HEK293 (cell line): ENCODE measurements around the gene GDI2.

Source experiments
- CTCF ChIA-PET: fragments of 350-600 bp; formaldehyde crosslinking; extraction: SDS; loops from one replicate; lab custom pipeline; 2021; ENCODE audit warnings: antibody characterized with exemption; lab: Yijun Ruan, JAX
- POLR2A ChIA-PET: fragments of 300-600 bp; formaldehyde crosslinking; extraction: SDS; loops from one replicate; lab custom pipeline; 2020; ENCODE audit warnings: antibody characterized with exemption, inconsistent platforms; lab: Yijun Ruan, JAX
- H3K27ac ChIP-seq: fragments of 200-500 bp; sonication (Bioruptor generic); 2 replicates; pipeline ENCODE4 v1.5.1; 2014; ENCODE audit warnings: low read depth, low read length, control low read depth, inconsistent platforms; ENCODE audit errors: extremely low read depth
- H3K36me3 ChIP-seq, 2 experiments: fragments of 200-500 bp in 1 of 2; sonication (Bioruptor generic) in 1 of 2; 1 replicate in 1 of 2; 2 replicates in 1 of 2; pipeline ENCODE4 v1.5.1; 2014 to 2017; ENCODE audit warnings: inconsistent platforms in 2 of 2, low read length in 2 of 2; ENCODE audit not compliant: control insufficient read depth in 2 of 2, insufficient read depth in 1 of 2
- H3K4me1 ChIP-seq: fragments of 200-500 bp; sonication (Bioruptor generic); 2 replicates; pipeline ENCODE4 v1.5.1; 2014; ENCODE audit warnings: mild to moderate bottlenecking, low read length, inconsistent platforms; ENCODE audit not compliant: control insufficient read depth, insufficient read depth
- H3K4me3 ChIP-seq: 2 replicates; pipeline ENCODE4 v1.5.1; 2011; ENCODE audit warnings: low read depth, mild to moderate bottlenecking, control low read depth, low read length, moderate library complexity
- H3K9me3 ChIP-seq: fragments of 200-500 bp; sonication (Bioruptor generic); 2 replicates; pipeline ENCODE4 v1.5.1; 2014; ENCODE audit warnings: low read depth, low read length, inconsistent platforms; ENCODE audit not compliant: control insufficient read depth, insufficient read depth
- GLI2 ChIP-seq: fragments of 450-650 bp; formaldehyde crosslinking; IDR thresholded peaks from 2 replicates; pipeline ENCODE4; 2017; ENCODE audit warnings: missing biosample characterization, missing genetic modification characterization, low read depth, borderline replicate concordance
- HOXA7 ChIP-seq: sonication (generic); formaldehyde crosslinking; IDR thresholded peaks from 2 replicates; pipeline ENCODE4 v1.8.1; 2022; ENCODE audit warnings: missing genetic modification reagents, borderline replicate concordance
- RBAK ChIP-seq: fragments of 450-650 bp; formaldehyde crosslinking; IDR thresholded peaks from 2 replicates; pipeline ENCODE4 v1.5.1; 2016; ENCODE audit warnings: missing biosample characterization, missing genetic modification characterization
- REPIN1 ChIP-seq: fragments of 450-650 bp; formaldehyde crosslinking; IDR thresholded peaks from 2 replicates; pipeline ENCODE4 v1.5.1; 2017; ENCODE audit warnings: missing biosample characterization, missing genetic modification characterization, low read depth
- SETDB1 ChIP-seq: IDR thresholded peaks from one replicate; pipeline ENCODE4 v1.6.1; 2017; ENCODE audit warnings: mild to moderate bottlenecking, low read length, moderate library complexity, mixed read lengths; ENCODE audit not compliant: insufficient read length
- ZBTB48 ChIP-seq: fragments of 450-650 bp; formaldehyde crosslinking; IDR thresholded peaks from 2 replicates; pipeline ENCODE4 v1.5.1; 2016; ENCODE audit warnings: missing biosample characterization, missing genetic modification characterization
- ZBTB6 ChIP-seq: fragments of 450-650 bp; formaldehyde crosslinking; IDR thresholded peaks from 2 replicates; pipeline ENCODE4 v1.5.1; 2017; ENCODE audit warnings: missing biosample characterization, missing genetic modification characterization
- ZBTB7A ChIP-seq: fragments of 450-650 bp; formaldehyde crosslinking; IDR thresholded peaks from 2 replicates; pipeline ENCODE4 v1.5.1; 2016; ENCODE audit warnings: low read depth, missing biosample characterization, missing genetic modification characterization
- ZIC2 ChIP-seq: fragments of 450-650 bp; formaldehyde crosslinking; IDR thresholded peaks from 2 replicates; pipeline ENCODE4 v1.5.1; 2016; ENCODE audit warnings: missing biosample characterization, missing genetic modification characterization
- ZNF10 ChIP-seq: fragments of 450-650 bp; formaldehyde crosslinking; IDR thresholded peaks from 2 replicates; pipeline ENCODE4 v1.5.1; 2017; ENCODE audit warnings: missing biosample characterization, missing genetic modification characterization
- ZNF133 ChIP-seq: fragments of 450-650 bp; formaldehyde crosslinking; IDR thresholded peaks from 2 replicates; pipeline ENCODE4 v1.5.1; 2016; ENCODE audit warnings: missing biosample characterization, missing genetic modification characterization
- ZNF169 ChIP-seq: fragments of 450-650 bp; formaldehyde crosslinking; IDR thresholded peaks from 2 replicates; pipeline ENCODE4 v1.5.1; 2016; ENCODE audit warnings: missing biosample characterization, missing genetic modification characterization
- ZNF175 ChIP-seq: fragments of 450-650 bp; formaldehyde crosslinking; IDR thresholded peaks from 2 replicates; pipeline ENCODE4 v1.5.1; 2016; ENCODE audit warnings: missing biosample characterization, missing genetic modification characterization
- ZNF223 ChIP-seq: fragments of 450-650 bp; formaldehyde crosslinking; IDR thresholded peaks from 2 replicates; pipeline ENCODE4 v1.5.1; 2016; ENCODE audit warnings: missing biosample characterization, missing genetic modification characterization
- ZNF23 ChIP-seq: fragments of 450-650 bp; formaldehyde crosslinking; IDR thresholded peaks from 2 replicates; pipeline ENCODE4 v1.5.1; 2016; ENCODE audit warnings: missing biosample characterization, missing genetic modification characterization, borderline replicate concordance
- ZNF239 ChIP-seq: fragments of 450-650 bp; formaldehyde crosslinking; IDR thresholded peaks from 2 replicates; pipeline ENCODE4 v1.5.1; 2016; ENCODE audit warnings: missing biosample characterization, missing genetic modification characterization
- ZNF324 ChIP-seq: fragments of 450-650 bp; formaldehyde crosslinking; IDR thresholded peaks from 2 replicates; pipeline ENCODE4 v1.5.1; 2016; ENCODE audit warnings: missing biosample characterization, missing genetic modification characterization
- ZNF354C ChIP-seq: fragments of 450-650 bp; formaldehyde crosslinking; IDR thresholded peaks from 2 replicates; pipeline ENCODE4 v1.5.1; 2016; ENCODE audit warnings: missing biosample characterization, missing genetic modification characterization, low read depth, borderline replicate concordance
- ZNF37A ChIP-seq: fragments of 450-650 bp; IDR thresholded peaks from 2 replicates; pipeline ENCODE4 v1.5.1; 2018; ENCODE audit warnings: missing biosample characterization, missing genetic modification characterization
- ZNF423 ChIP-seq: fragments of 450-650 bp; formaldehyde crosslinking; IDR thresholded peaks from 2 replicates; pipeline ENCODE4 v1.5.1; 2016; ENCODE audit warnings: missing biosample characterization, missing genetic modification characterization
- ZNF518A ChIP-seq: fragments of 450-650 bp; formaldehyde crosslinking; conservative IDR thresholded peaks from 2 replicates; pipeline ENCODE4 v1.5.1; 2016; ENCODE audit warnings: low read depth, missing biosample characterization, missing genetic modification characterization
- ZNF558 ChIP-seq: fragments of 450-650 bp; formaldehyde crosslinking; IDR thresholded peaks from 2 replicates; pipeline ENCODE4 v1.5.1; 2016; ENCODE audit warnings: missing biosample characterization, missing genetic modification characterization
- ZNF571 ChIP-seq: fragments of 450-650 bp; formaldehyde crosslinking; IDR thresholded peaks from 2 replicates; pipeline ENCODE4 v1.5.0; 2017; ENCODE audit warnings: missing biosample characterization, missing genetic modification characterization
- ZNF600 ChIP-seq: fragments of 450-650 bp; formaldehyde crosslinking; IDR thresholded peaks from 2 replicates; pipeline ENCODE4 v1.5.1; 2016; ENCODE audit warnings: missing biosample characterization, missing genetic modification characterization
- ZNF621 ChIP-seq: fragments of 450-650 bp; formaldehyde crosslinking; IDR thresholded peaks from 2 replicates; pipeline ENCODE4 v1.5.1; 2017; ENCODE audit warnings: missing biosample characterization, missing genetic modification characterization
- ZNF626 ChIP-seq: fragments of 450-650 bp; sonication (Bioruptor Pico); formaldehyde crosslinking; IDR thresholded peaks from 2 replicates; pipeline ENCODE4 v1.5.1; 2018; ENCODE audit warnings: missing biosample characterization, missing genetic modification characterization, inconsistent platforms
- ZNF660 ChIP-seq: fragments of 450-650 bp; IDR thresholded peaks from 2 replicates; pipeline ENCODE4 v1.5.1; 2018; ENCODE audit warnings: missing biosample characterization, mild to moderate bottlenecking, missing genetic modification characterization
- TF ChIP-seq, protein P1 (sequence below): sonication (generic); formaldehyde crosslinking; IDR thresholded peaks from 2 replicates; pipeline ENCODE4 v1.8.1; 2022; ENCODE audit warnings: mild to moderate bottlenecking, moderate library complexity, missing genetic modification reagents
- TF ChIP-seq, protein P2 (sequence below): fragments of 450-650 bp; formaldehyde crosslinking; IDR thresholded peaks from 2 replicates; pipeline ENCODE4 v1.5.1; 2016; ENCODE audit warnings: missing biosample characterization, missing genetic modification characterization

Gene GDI2

DNA sequence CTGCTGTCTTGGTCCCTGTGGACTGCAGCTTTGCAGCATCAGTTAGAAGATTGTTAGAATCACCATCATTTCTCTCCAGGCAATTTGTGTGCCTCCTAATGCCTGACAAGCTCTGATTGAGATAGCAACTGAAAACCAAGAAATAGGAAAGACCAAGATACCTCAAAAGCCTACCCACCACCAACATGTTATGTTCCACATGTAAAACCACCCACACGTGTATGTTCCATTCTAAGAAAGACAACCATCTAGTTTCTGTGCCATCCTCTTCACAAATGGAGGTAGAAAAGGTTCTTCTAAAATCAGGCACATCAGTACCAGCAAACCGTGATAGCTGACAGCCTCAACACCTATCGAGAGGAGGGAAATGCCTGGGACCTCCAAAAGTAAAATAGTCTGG lies 81.7 kb downstream of the GDI2 start (continued):
- TF ChIP-seq ZNF558 (tag by site-specific recombination): no peak
- TF ChIP-seq, protein P1, sequence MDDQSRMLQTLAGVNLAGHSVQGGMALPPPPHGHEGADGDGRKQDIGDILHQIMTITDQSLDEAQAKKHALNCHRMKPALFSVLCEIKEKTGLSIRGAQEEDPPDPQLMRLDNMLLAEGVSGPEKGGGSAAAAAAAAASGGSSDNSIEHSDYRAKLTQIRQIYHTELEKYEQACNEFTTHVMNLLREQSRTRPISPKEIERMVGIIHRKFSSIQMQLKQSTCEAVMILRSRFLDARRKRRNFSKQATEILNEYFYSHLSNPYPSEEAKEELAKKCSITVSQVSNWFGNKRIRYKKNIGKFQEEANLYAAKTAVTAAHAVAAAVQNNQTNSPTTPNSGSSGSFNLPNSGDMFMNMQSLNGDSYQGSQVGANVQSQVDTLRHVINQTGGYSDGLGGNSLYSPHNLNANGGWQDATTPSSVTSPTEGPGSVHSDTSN (CRISPR knock-in tag): no peak

GRCh38 chr10:5730766-5731165 lies 82.5 kb downstream of the GDI2 start:
- Histone ChIP-seq H3K4me3 (no peak overlapping the region), H3K27ac (no peak overlapping the region), H3K36me3 (peaks cover 35 to 58% of the 10 kb centered on the region in 2 experiments), H3K9me3 (no peaks in the 10 kb centered on the region), H3K4me1 (no peaks in the 10 kb centered on the region)
- ChIA-PET POLR2A (no interaction called here), CTCF (no interaction called here)
- no peak for TF ChIP-seq ZBTB7A (tag by site-specific recombination)
- no peak for TF ChIP-seq ZNF518A (tag by site-specific recombination)
- TF ChIP-seq REPIN1 (tag by site-specific recombination): no peak
- no peak for TF ChIP-seq ZIC2 (tag by site-specific recombination)
- TF ChIP-seq ZBTB48 (tag by site-specific recombination): no peak
- no peak for TF ChIP-seq GLI2
- no peak for TF ChIP-seq ZNF23 (tag by site-specific recombination)
- TF ChIP-seq ZNF175: no peak
- no peak for TF ChIP-seq ZNF239 (tag by site-specific recombination)
- TF ChIP-seq, protein P2, sequence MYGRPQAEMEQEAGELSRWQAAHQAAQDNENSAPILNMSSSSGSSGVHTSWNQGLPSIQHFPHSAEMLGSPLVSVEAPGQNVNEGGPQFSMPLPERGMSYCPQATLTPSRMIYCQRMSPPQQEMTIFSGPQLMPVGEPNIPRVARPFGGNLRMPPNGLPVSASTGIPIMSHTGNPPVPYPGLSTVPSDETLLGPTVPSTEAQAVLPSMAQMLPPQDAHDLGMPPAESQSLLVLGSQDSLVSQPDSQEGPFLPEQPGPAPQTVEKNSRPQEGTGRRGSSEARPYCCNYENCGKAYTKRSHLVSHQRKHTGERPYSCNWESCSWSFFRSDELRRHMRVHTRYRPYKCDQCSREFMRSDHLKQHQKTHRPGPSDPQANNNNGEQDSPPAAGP: no peak
- TF ChIP-seq ZNF626 (tag by site-specific recombination): no peak
- no peak for TF ChIP-seq RBAK (tag by site-specific recombination)
- TF ChIP-seq ZNF600 (tag by site-specific recombination): no peak
- no peak for TF ChIP-seq ZNF223 (tag by site-specific recombination)
- TF ChIP-seq ZNF660 (tag by site-specific recombination): no peak

GRCh38 chr10:5723692-5724091 lies 89.5 kb downstream of the GDI2 start:
- peaks cover 43 to 52% of the 10 kb centered on the region in 2 experiments for H3K36me3 ChIP-seq
- no peak overlapping the region for H3K4me3 ChIP-seq
- H3K27ac ChIP-seq: no peak overlapping the region
- CTCF ChIA-PET: interaction anchor here (0.7 kb wide), 2 partner anchors 909 to 1608 kb away, joined by 3 read pairs; no protein-coding TSS in a partner anchor
- H3K9me3 ChIP-seq: no peaks in the 10 kb centered on the region
- H3K4me1 ChIP-seq: no peaks in the 10 kb centered on the region
- POLR2A ChIA-PET: no interaction called here
- no peak for TF ChIP-seq ZNF169 (tag by site-specific recombination)
- TF ChIP-seq ZNF423 (tag by site-specific recombination): no peak
- no peak for TF ChIP-seq ZNF571 (tag by site-specific recombination)
- no peak for TF ChIP-seq ZNF133 (tag by site-specific recombination)
- no peak for TF ChIP-seq ZBTB6 (tag by site-specific recombination)
- TF ChIP-seq ZNF621 (tag by site-specific recombination): no peak
- no peak for TF ChIP-seq ZNF10 (tag by site-specific recombination)
- no peak for TF ChIP-seq ZNF324 (tag by site-specific recombination)
- TF ChIP-seq ZNF37A (tag by site-specific recombination): no peak
- no peak for TF ChIP-seq SETDB1
- TF ChIP-seq HOXA7: no peak
- no peak for TF ChIP-seq ZNF354C (tag by site-specific recombination)
